ENCODE results near the gene CEP78.

DNA sequence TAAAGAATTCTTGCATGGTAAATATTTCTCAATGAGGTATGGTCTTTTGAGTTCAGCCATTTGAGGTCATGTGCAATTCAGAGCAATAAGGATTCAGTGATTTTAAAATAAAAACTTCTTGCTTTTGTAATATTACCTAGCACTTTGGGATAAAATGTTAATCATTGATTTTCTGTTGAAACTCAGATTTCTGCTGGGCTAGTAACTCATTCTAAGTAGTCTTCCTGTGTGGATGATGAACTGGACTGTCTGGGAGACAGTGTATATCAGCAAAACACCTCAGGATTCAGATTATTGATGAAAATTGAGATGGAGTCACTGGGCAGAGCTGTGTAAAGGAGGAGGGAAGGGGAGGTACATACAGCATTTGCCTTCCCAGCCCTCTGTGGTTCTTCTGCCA lies 50.2 kb downstream of the CEP78 start:
- TF ChIP-seq, protein P1, sequence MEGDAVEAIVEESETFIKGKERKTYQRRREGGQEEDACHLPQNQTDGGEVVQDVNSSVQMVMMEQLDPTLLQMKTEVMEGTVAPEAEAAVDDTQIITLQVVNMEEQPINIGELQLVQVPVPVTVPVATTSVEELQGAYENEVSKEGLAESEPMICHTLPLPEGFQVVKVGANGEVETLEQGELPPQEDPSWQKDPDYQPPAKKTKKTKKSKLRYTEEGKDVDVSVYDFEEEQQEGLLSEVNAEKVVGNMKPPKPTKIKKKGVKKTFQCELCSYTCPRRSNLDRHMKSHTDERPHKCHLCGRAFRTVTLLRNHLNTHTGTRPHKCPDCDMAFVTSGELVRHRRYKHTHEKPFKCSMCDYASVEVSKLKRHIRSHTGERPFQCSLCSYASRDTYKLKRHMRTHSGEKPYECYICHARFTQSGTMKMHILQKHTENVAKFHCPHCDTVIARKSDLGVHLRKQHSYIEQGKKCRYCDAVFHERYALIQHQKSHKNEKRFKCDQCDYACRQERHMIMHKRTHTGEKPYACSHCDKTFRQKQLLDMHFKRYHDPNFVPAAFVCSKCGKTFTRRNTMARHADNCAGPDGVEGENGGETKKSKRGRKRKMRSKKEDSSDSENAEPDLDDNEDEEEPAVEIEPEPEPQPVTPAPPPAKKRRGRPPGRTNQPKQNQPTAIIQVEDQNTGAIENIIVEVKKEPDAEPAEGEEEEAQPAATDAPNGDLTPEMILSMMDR (IDR thresholded peaks at IDR 0.05) = no peak
- no peak for TF ChIP-seq POLR2A (IDR thresholded peaks at IDR 0.05)
